ENCODE measurements around the gene GRIK2. TPM values are rescaled to one million over a fixed set of nuclear protein-coding genes. Genes with fewer than 3 reads are reported as not detected.

Gene GRIK2
- total RNA-seq, 1 donor from 2014 or later = 2.8 TPM

DNA sequence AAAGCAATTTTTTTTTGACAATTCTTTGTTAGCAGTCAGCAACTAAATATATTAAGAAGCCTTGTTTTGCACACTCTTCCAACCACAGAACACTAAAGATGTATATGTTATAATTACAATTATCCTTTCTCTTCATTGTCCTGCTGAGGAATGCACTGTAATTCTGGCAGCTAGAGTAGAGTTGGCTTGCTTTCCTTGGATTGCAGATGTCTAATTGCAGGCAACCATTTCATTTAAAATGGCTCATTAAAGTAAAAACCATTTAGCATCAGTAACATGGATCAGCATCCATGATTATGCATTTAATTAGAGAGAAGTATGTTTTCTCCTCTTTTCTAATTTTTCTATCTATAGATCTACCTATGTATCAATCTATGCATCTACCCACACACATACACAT is 335.4 kb downstream of the GRIK2 start:
- H3K4me1 Mint-ChIP-seq (ENCODE audit: unreplicated experiment) = peaks cover 3% of the 10 kb centered on the region
- no peaks in the 10 kb centered on the region for H3K36me3 Mint-ChIP-seq (ENCODE audit: low read depth, unreplicated experiment)

DNA sequence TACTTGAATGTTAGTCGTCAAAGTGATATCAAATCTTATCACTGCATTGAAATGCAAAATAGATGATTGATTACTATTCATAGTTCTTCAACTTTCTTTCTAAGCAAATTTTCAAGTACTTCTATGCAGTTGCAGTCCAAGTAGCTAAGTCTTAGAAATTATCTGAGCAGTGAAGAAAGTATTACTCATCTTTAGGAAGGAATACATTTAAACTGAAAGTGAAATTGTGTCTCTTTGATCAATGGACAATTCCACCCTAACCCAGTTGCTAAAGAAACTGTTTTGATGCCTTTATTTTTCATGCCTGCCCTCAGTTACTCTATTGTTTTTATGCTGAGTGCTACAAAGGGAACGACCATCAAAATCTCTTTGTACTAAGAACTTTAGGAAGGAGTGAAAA is 337.4 kb downstream of the GRIK2 start:
- H3K9me3 Mint-ChIP-seq (ENCODE audit: unreplicated experiment) = no peaks in the 10 kb centered on the region
- peaks cover 4% of the 10 kb centered on the region for H3K36me3 Mint-ChIP-seq (ENCODE audit: low read depth, unreplicated experiment)
- H3K4me1 Mint-ChIP-seq (ENCODE audit: unreplicated experiment) = peaks cover 3% of the 10 kb centered on the region
- DNase-seq (ENCODE audit: low spot score) = no peak
- TF ChIP-seq, protein P1, sequence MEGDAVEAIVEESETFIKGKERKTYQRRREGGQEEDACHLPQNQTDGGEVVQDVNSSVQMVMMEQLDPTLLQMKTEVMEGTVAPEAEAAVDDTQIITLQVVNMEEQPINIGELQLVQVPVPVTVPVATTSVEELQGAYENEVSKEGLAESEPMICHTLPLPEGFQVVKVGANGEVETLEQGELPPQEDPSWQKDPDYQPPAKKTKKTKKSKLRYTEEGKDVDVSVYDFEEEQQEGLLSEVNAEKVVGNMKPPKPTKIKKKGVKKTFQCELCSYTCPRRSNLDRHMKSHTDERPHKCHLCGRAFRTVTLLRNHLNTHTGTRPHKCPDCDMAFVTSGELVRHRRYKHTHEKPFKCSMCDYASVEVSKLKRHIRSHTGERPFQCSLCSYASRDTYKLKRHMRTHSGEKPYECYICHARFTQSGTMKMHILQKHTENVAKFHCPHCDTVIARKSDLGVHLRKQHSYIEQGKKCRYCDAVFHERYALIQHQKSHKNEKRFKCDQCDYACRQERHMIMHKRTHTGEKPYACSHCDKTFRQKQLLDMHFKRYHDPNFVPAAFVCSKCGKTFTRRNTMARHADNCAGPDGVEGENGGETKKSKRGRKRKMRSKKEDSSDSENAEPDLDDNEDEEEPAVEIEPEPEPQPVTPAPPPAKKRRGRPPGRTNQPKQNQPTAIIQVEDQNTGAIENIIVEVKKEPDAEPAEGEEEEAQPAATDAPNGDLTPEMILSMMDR (IDR thresholded peaks at IDR 0.05; ENCODE audit: unreplicated experiment) = no peak
- H3K4me3 Mint-ChIP-seq (ENCODE audit: unreplicated experiment) = no peak overlapping the region
- H3K27ac Mint-ChIP-seq (ENCODE audit: unreplicated experiment) = no peak overlapping the region
- H3K27me3 Mint-ChIP-seq (ENCODE audit: unreplicated experiment) = no peaks in the 10 kb centered on the region

More for the DNA sequence above, 335.4 kb downstream of the GRIK2 start:
- TF ChIP-seq, protein P1 (IDR thresholded peaks at IDR 0.05; ENCODE audit: unreplicated experiment) = no peak
- H3K27me3 Mint-ChIP-seq (ENCODE audit: unreplicated experiment) = no peaks in the 10 kb centered on the region
- no peaks in the 10 kb centered on the region for H3K9me3 Mint-ChIP-seq (ENCODE audit: unreplicated experiment)
- no peak overlapping the region for H3K4me3 Mint-ChIP-seq (ENCODE audit: unreplicated experiment)
- no peak for DNase-seq (ENCODE audit: low spot score)
- H3K27ac Mint-ChIP-seq (ENCODE audit: unreplicated experiment) = no peak overlapping the region

DNA sequence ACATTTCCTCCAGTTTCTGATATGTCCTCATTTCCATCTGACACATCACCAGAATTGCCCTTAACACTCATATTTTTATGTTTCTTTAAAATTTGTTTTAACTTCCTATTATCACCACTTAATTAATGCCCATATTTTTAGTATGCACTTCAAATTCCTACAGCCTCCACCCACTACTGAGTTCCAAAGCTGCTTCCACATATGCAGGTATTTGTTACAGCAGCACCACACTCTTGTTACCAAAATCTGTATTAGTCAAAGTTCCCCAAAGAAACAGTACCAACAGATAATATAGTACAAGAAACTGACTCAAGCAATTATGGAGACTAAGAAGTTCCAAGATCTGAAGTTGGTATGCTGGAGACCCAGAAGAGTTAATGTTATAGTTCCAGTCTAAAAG is 340.4 kb downstream of the GRIK2 start:
- H3K4me3 Mint-ChIP-seq (ENCODE audit: unreplicated experiment) = no peak overlapping the region
- no peak for DNase-seq (ENCODE audit: low spot score)
- peaks cover 10% of the 10 kb centered on the region for H3K36me3 Mint-ChIP-seq (ENCODE audit: low read depth, unreplicated experiment)
- peaks cover 3% of the 10 kb centered on the region for H3K27me3 Mint-ChIP-seq (ENCODE audit: unreplicated experiment)
- peaks cover 3% of the 10 kb centered on the region for H3K4me1 Mint-ChIP-seq (ENCODE audit: unreplicated experiment)
- TF ChIP-seq, protein P1 (IDR thresholded peaks at IDR 0.05; ENCODE audit: unreplicated experiment) = no peak
- peaks cover 6% of the 10 kb centered on the region for H3K9me3 Mint-ChIP-seq (ENCODE audit: unreplicated experiment)
- H3K27ac Mint-ChIP-seq (ENCODE audit: unreplicated experiment) = no peak overlapping the region

DNA sequence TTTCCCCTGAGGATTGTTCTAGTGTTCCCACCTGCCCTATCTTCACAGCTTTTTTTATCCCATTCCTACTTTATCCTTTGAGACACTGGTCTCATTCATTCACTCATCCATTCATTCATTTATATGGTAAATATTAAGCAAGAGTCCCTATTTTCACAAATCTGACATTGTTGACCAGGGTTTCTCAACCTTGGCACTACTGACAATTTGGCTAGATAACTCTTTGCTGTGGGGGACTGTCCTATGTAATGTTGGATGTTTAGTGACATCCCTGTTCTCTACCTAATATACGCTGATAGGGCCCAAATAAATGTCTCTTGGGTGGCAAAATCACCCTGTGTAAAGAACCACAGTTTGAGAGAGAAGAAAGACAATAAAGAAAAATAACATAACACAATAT is 345.0 kb downstream of the GRIK2 start:
- Mint-ChIP-seq H3K9me3 (ENCODE audit: unreplicated experiment) (peaks cover 6% of the 10 kb centered on the region), H3K27me3 (ENCODE audit: unreplicated experiment) (peaks cover 3% of the 10 kb centered on the region), H3K4me3 (ENCODE audit: unreplicated experiment) (no peak overlapping the region), H3K4me1 (ENCODE audit: unreplicated experiment) (peaks cover 21% of the 10 kb centered on the region), H3K36me3 (ENCODE audit: low read depth, unreplicated experiment) (peaks cover 10% of the 10 kb centered on the region), H3K27ac (ENCODE audit: unreplicated experiment) (no peak overlapping the region)
- DNase-seq (ENCODE audit: low spot score) = no peak
- TF ChIP-seq, protein P1 (IDR thresholded peaks at IDR 0.05; ENCODE audit: unreplicated experiment) = no peak

DNA sequence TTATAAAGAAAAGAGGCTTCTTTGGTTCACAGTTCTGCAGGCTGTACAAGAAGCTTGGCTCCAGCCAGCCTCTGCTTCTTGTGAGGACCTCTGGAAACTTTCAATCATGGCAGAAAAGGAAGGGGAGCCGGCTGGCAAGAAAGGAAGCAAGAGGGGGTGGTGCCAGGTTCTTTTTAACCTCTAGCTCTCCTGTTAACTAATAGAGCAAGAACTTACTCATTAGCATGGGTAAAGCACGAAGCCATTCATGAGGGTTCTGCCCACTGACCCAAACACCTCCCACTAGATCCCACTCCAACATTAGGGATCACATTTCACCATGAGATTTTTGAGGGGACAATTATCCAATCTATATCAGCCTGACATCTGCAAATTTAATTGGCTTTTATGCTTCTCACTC is 347.1 kb downstream of the GRIK2 start:
- Mint-ChIP-seq H3K27me3 (ENCODE audit: unreplicated experiment) (peaks cover 3% of the 10 kb centered on the region), H3K4me1 (ENCODE audit: unreplicated experiment) (peaks cover 21% of the 10 kb centered on the region), H3K36me3 (ENCODE audit: low read depth, unreplicated experiment) (peaks cover 7% of the 10 kb centered on the region), H3K27ac (ENCODE audit: unreplicated experiment) (peak overlapping the region; percentile 57), H3K9me3 (ENCODE audit: unreplicated experiment) (peaks cover 6% of the 10 kb centered on the region), H3K4me3 (ENCODE audit: unreplicated experiment) (no peak overlapping the region)
- no peak for DNase-seq (ENCODE audit: low spot score)
- TF ChIP-seq, protein P1 (IDR thresholded peaks at IDR 0.05; ENCODE audit: unreplicated experiment) = no peak

Data from endothelial cell (in vitro differentiated cells).